ENCODE data around the gene KRT82. TPM values are rescaled to one million over a fixed set of nuclear protein-coding genes. Genes with fewer than 3 reads are reported as not detected.

Gene KRT82
- total RNA-seq, 2 donors from 2014 or later = not detected

DNA sequence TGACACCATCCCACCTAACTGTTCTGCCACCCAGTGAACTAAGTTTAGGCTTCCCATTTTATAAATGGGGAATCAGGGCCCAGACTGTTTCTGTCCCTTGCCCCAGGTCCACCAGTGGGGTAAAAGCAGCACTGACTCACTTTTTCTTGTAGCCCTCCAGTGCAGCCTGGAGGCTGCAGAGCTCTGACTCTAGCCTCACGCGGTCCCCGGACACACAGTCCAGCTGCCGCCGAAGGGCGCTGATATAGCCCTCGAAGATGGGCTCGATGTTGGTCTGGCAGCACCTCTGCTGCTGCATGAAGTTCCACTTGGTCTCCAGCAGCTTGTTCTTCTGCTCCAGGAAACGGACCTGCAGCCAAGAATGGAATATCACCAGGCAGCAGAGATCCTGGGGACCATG lies 2.6 kb downstream of the KRT82 start:
- no peak for DNase-seq (ENCODE audit: low spot score)
- no peak overlapping the region for H3K4me3 ChIP-seq
- no peaks in the 10 kb centered on the region for H3K36me3 ChIP-seq
- no peaks in the 10 kb centered on the region for H3K9me3 ChIP-seq
- TF ChIP-seq CTCF (IDR thresholded peaks at IDR 0.05) = no peak
- no peaks in the 10 kb centered on the region for H3K4me1 ChIP-seq
- H3K27ac ChIP-seq = no peak overlapping the region
- no peaks in the 10 kb centered on the region for H3K27me3 ChIP-seq

GRCh38 chr12:52402873-52403540 lies 3.1 kb downstream of the KRT82 start:
- no peaks in the 10 kb centered on the region for H3K27me3 ChIP-seq
- H3K36me3 ChIP-seq = no peaks in the 10 kb centered on the region
- no peak overlapping the region for H3K27ac ChIP-seq
- no peak for DNase-seq (ENCODE audit: low spot score)
- TF ChIP-seq CTCF (IDR thresholded peaks at IDR 0.05) = no peak
- H3K9me3 ChIP-seq = no peaks in the 10 kb centered on the region
- no peak overlapping the region for H3K4me3 ChIP-seq
- no peaks in the 10 kb centered on the region for H3K4me1 ChIP-seq

- no peak for TF ChIP-seq CTCF (IDR thresholded peaks at IDR 0.05)
- DNase-seq (ENCODE audit: low spot score) = no peak
- Histone ChIP-seq H3K27ac (no peak overlapping the region), H3K36me3 (no peaks in the 10 kb centered on the region), H3K4me1 (no peaks in the 10 kb centered on the region), H3K9me3 (no peaks in the 10 kb centered on the region), H3K4me3 (no peak overlapping the region), H3K27me3 (no peaks in the 10 kb centered on the region)
Measured at GRCh38 chr12:52402377-52402776, 3.8 kb downstream of the KRT82 start.

GRCh38 chr12:52401926-52402325 lies 4.2 kb downstream of the KRT82 start:
- no peak for DNase-seq (ENCODE audit: low spot score)
- H3K4me1 ChIP-seq = no peaks in the 10 kb centered on the region
- H3K27ac ChIP-seq = no peak overlapping the region
- H3K4me3 ChIP-seq = no peak overlapping the region
- no peaks in the 10 kb centered on the region for H3K36me3 ChIP-seq
- TF ChIP-seq CTCF (IDR thresholded peaks at IDR 0.05) = no peak
- H3K9me3 ChIP-seq = no peaks in the 10 kb centered on the region
- no peaks in the 10 kb centered on the region for H3K27me3 ChIP-seq

DNA sequence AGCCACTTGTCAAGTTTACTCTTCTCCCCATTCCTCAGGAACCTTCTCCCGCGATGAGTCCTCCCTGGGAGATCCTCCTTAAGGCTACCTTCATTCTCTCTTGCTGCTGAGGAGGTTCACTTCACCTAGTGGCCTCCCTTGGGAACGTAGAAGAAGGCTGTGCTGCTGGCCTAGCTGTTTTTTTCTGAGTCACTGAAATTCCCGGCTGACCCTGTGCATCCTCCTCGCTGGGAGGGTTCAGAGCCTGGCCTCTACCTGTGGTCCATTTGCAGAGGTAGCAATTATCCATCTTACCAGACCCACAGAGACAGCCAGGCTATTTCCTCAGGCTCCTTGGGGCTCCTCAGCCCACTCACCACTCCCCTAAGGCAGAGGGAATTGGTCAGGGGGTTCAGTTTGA lies 4.6 kb downstream of the KRT82 start:
- no peak overlapping the region for H3K4me3 ChIP-seq
- H3K9me3 ChIP-seq = no peaks in the 10 kb centered on the region
- no peak for DNase-seq (ENCODE audit: low spot score)
- H3K36me3 ChIP-seq = no peaks in the 10 kb centered on the region
- no peak overlapping the region for H3K27ac ChIP-seq
- no peak for TF ChIP-seq CTCF (IDR thresholded peaks at IDR 0.05)
- no peaks in the 10 kb centered on the region for H3K27me3 ChIP-seq
- H3K4me1 ChIP-seq = no peaks in the 10 kb centered on the region

DNA sequence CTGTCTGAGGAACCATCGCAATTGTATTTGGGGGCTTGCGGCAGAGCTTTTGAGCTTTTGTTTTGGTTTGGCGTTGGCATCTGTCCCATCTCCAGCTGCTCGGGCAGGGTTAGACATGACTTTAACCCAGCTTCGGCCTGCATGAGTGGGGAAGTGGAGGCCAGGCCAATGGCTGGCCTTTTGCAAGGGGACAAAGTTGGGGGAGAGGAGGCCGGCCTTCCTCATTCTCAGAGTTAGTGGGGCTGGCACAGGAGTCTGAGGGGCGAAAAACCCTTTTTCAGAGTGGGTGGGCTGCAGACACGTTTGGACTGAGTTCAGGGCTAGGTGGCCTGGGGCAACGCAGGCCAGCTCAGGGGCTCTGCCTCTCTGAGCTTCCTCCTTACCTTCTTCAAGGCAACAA lies 5.2 kb downstream of the KRT82 start:
- Histone ChIP-seq H3K27me3 (no peaks in the 10 kb centered on the region), H3K4me3 (no peak overlapping the region), H3K36me3 (no peaks in the 10 kb centered on the region), H3K4me1 (no peaks in the 10 kb centered on the region), H3K27ac (no peak overlapping the region), H3K9me3 (no peaks in the 10 kb centered on the region)
- DNase-seq (ENCODE audit: low spot score) = no peak
- no peak for TF ChIP-seq CTCF (IDR thresholded peaks at IDR 0.05)
